ENCODE results near the gene ING3.

ING3 gene

GRCh38 chr7:120995654-120996053 lies 45.1 kb downstream of the ING3 start:
- Histone ChIP-seq H3K27ac (ENCODE audit: low read length) (no peak overlapping the region), H3K9me3 (ENCODE audit: control insufficient read depth in 2 of 2, low read length in 2 of 2) (no peaks in the 10 kb centered on the region), H3K4me1 (ENCODE audit: control insufficient read depth, insufficient read depth, low read length) (peaks cover 7% of the 10 kb centered on the region)

GRCh38 chr7:120996333-120996987 lies 45.9 kb downstream of the ING3 start:
- peaks cover 10% of the 10 kb centered on the region for H3K4me1 ChIP-seq (ENCODE audit: control insufficient read depth, insufficient read depth, low read length)
- peak overlapping the region; percentile 42 for H3K27ac ChIP-seq (ENCODE audit: low read length)
- no peaks in the 10 kb centered on the region for H3K9me3 ChIP-seq (ENCODE audit: control insufficient read depth in 2 of 2, low read length in 2 of 2)
- no peaks in the 10 kb centered on the region for H3K27me3 ChIP-seq (ENCODE audit: control insufficient read depth in 1 of 2, insufficient read depth in 2 of 2, low read length in 2 of 2)
- H3K4me3 ChIP-seq (ENCODE audit: low read length in 2 of 2), result no peak overlapping the region
- peak overlapping the region in 1 of 2 donors; percentile 6 for H3K9ac ChIP-seq (ENCODE audit: low read length in 2 of 2)
- no peaks in the 10 kb centered on the region for H3K36me3 ChIP-seq (ENCODE audit: control insufficient read depth in 2 of 2, insufficient read depth in 2 of 2, low read length in 2 of 2)

More at GRCh38 chr7:120995654-120996053, 45.1 kb downstream of the ING3 start:
- no peak overlapping the region for H3K9ac ChIP-seq (ENCODE audit: low read length in 2 of 2)
- no peaks in the 10 kb centered on the region for H3K27me3 ChIP-seq (ENCODE audit: control insufficient read depth in 1 of 2, insufficient read depth in 2 of 2, low read length in 2 of 2)
- no peaks in the 10 kb centered on the region for H3K36me3 ChIP-seq (ENCODE audit: control insufficient read depth in 2 of 2, insufficient read depth in 2 of 2, low read length in 2 of 2)
- no peak overlapping the region for H3K4me3 ChIP-seq (ENCODE audit: low read length in 2 of 2)

DNA sequence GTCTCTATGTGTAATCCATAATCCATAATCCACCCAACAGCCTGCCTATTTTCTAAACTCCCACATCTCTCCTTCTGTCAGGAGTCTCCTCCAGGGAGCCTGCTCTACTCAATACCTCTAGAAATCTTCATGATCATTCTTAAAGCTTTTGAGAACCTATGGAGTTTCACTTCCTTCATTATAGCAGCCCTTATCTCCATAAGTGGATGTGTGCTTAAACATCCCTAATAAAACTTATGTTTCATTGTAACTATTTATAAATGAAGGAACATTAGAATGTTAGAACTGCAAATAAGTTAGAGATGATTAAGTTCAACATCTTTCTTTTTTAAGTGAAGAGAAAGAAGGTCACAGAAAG lies 46.4 kb downstream of the ING3 start:
- Histone ChIP-seq H3K4me1 (ENCODE audit: control insufficient read depth, insufficient read depth, low read length) (peaks cover 10% of the 10 kb centered on the region), H3K27me3 (ENCODE audit: control insufficient read depth in 1 of 2, insufficient read depth in 2 of 2, low read length in 2 of 2) (no peaks in the 10 kb centered on the region), H3K27ac (ENCODE audit: low read length) (peak overlapping the region; percentile 42), H3K9ac (ENCODE audit: low read length in 2 of 2) (peak overlapping the region in 1 of 2 donors; percentile 6), H3K36me3 (ENCODE audit: control insufficient read depth in 2 of 2, insufficient read depth in 2 of 2, low read length in 2 of 2) (no peaks in the 10 kb centered on the region), H3K4me3 (ENCODE audit: low read length in 2 of 2) (no peak overlapping the region), H3K9me3 (ENCODE audit: control insufficient read depth in 2 of 2, low read length in 2 of 2) (no peaks in the 10 kb centered on the region)

DNA sequence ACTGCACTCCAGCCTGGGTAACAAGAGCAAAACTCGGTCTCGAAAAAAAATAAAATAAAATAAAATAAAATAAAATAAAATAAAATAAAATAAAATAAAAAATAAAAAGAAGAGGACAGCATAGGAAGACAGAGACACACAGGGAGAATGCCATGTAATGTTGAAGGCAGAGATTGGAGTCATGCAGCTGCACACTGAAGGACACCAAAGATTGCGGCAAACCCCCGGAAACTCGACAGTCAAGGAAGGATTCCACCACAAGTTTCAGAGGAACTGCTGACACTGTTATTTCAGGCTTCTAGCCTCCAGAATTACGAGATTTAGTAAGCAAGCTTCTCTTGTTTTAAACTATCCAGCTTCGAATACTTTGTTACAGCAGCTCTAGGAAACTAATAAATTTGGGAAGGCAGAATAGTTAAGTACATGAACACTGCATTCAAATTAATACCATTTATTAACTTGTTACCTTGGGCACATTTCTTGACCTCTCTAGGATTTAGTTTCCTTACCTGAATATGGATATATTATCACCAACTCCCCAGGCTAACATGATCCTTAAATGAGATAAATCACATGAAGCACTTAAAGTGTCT lies 47.4 kb downstream of the ING3 start:
- Histone ChIP-seq H3K27me3 (ENCODE audit: control insufficient read depth in 1 of 2, insufficient read depth in 2 of 2, low read length in 2 of 2) (no peaks in the 10 kb centered on the region), H3K9me3 (ENCODE audit: control insufficient read depth in 2 of 2, low read length in 2 of 2) (no peaks in the 10 kb centered on the region), H3K4me3 (ENCODE audit: low read length in 2 of 2) (no peak overlapping the region), H3K4me1 (ENCODE audit: control insufficient read depth, insufficient read depth, low read length) (peaks cover 10% of the 10 kb centered on the region), H3K27ac (ENCODE audit: low read length) (no peak overlapping the region), H3K9ac (ENCODE audit: low read length in 2 of 2) (no peak overlapping the region), H3K36me3 (ENCODE audit: control insufficient read depth in 2 of 2, insufficient read depth in 2 of 2, low read length in 2 of 2) (no peaks in the 10 kb centered on the region)

DNA sequence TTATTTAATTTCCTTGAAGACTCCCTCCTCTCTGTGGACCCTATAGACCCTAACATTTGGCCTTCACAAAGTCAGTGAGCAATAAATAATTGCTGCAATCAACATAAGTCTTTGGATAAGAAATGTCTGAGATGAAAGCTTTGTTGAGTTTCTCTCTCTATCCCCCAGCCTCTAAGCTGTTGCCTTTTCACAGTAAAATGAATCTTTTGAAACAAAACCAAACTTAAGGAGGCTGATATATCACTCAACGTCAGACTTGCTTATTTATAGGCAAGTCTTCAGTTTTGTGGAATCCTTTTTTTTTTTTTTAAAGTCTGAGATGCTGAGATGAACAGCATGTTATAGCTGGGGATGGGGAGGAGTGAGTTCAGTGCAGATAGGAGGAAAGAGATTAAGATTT lies 47.9 kb downstream of the ING3 start:
- no peaks in the 10 kb centered on the region for H3K27me3 ChIP-seq (ENCODE audit: control insufficient read depth in 1 of 2, insufficient read depth in 2 of 2, low read length in 2 of 2)
- H3K36me3 ChIP-seq (ENCODE audit: control insufficient read depth in 2 of 2, insufficient read depth in 2 of 2, low read length in 2 of 2), result no peaks in the 10 kb centered on the region
- H3K9ac ChIP-seq (ENCODE audit: low read length in 2 of 2), result no peak overlapping the region
- H3K27ac ChIP-seq (ENCODE audit: low read length), result peak overlapping the region; percentile 0
- peak overlapping the region in 1 of 2 donors; percentile 18 for H3K4me3 ChIP-seq (ENCODE audit: low read length in 2 of 2)
- peaks cover 11% of the 10 kb centered on the region for H3K4me1 ChIP-seq (ENCODE audit: control insufficient read depth, insufficient read depth, low read length)
- no peaks in the 10 kb centered on the region for H3K9me3 ChIP-seq (ENCODE audit: control insufficient read depth in 2 of 2, low read length in 2 of 2)

DNA sequence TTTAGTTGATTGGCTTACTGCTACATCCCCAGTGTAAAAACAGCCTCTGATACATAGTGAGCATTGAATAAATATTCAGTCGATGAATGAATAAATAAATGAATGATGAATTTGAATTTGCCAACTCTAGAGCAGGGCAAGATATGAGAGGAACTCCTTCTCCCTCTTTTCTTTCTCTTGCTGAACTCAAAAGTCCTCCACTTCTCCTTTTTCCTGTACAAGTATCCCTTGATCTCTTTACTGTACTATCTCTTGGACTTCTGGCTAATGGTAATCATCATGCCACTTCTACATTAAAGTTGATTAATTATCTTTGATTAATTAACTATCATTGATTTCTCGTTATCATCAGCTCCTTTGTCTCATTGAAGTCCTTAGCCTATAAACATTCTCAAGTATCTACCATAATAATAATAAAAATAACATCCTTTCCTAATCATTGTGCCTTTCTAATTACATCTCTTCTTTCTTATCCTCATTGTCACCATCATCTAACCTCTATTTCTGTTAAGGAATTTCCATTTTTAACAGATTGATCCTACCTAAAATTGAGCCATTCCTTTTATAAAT lies 48.5 kb downstream of the ING3 start:
- Histone ChIP-seq H3K9me3 (ENCODE audit: control insufficient read depth in 2 of 2, low read length in 2 of 2) (no peaks in the 10 kb centered on the region), H3K27me3 (ENCODE audit: control insufficient read depth in 1 of 2, insufficient read depth in 2 of 2, low read length in 2 of 2) (no peaks in the 10 kb centered on the region), H3K4me1 (ENCODE audit: control insufficient read depth, insufficient read depth, low read length) (peaks cover 13% of the 10 kb centered on the region), H3K27ac (ENCODE audit: low read length) (peak overlapping the region; percentile 0), H3K4me3 (ENCODE audit: low read length in 2 of 2) (peak overlapping the region in 1 of 2 donors; percentile 18), H3K9ac (ENCODE audit: low read length in 2 of 2) (peak overlapping the region in 1 of 2 donors; percentile 61), H3K36me3 (ENCODE audit: control insufficient read depth in 2 of 2, insufficient read depth in 2 of 2, low read length in 2 of 2) (no peaks in the 10 kb centered on the region)

GRCh38 chr7:121000081-121000983 lies 49.8 kb downstream of the ING3 start:
- no peaks in the 10 kb centered on the region for H3K36me3 ChIP-seq (ENCODE audit: control insufficient read depth in 2 of 2, insufficient read depth in 2 of 2, low read length in 2 of 2)
- peaks cover 16% of the 10 kb centered on the region for H3K4me1 ChIP-seq (ENCODE audit: control insufficient read depth, insufficient read depth, low read length)
- H3K27me3 ChIP-seq (ENCODE audit: control insufficient read depth in 1 of 2, insufficient read depth in 2 of 2, low read length in 2 of 2), result no peaks in the 10 kb centered on the region
- H3K27ac ChIP-seq (ENCODE audit: low read length), result peak overlapping the region; percentile 61
- peak overlapping the region; percentile 3 to 30 for H3K4me3 ChIP-seq (ENCODE audit: low read length in 2 of 2)
- H3K9me3 ChIP-seq (ENCODE audit: control insufficient read depth in 2 of 2, low read length in 2 of 2), result no peaks in the 10 kb centered on the region
- peak overlapping the region; percentile 43 to 61 for H3K9ac ChIP-seq (ENCODE audit: low read length in 2 of 2)

DNA sequence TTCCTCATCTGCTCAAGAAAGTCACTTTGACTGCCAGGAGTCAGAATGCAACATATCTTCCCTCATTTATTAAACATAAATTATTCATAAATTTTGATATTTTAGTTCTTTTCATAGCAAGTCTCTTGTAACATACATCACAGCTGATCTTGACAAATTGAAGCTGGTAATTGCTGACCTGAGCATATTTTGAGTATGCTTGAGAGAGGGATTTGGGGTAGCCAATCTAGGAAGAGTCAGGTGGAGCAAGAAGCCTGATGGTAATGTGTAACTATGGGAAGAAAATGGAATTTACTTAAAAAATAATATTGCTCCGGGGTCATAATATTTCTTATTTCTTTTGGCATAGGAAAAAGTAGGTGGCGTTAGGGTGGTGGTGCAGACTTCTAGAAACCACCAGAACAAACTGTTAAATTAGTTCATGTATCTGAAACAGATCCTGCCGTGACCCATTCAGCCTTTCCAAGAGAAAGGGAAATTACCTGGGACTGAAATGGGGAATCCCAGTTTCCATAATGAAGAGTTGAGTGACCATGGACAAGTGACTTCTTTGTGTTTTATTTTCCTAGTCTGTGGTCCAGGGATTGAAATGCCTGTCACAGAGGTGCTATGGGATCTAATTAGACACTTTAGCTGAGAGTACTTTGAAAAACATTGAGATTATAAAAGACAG lies 50.8 kb downstream of the ING3 start:
- peak overlapping the region; percentile 61 for H3K27ac ChIP-seq (ENCODE audit: low read length)
- H3K9ac ChIP-seq (ENCODE audit: low read length in 2 of 2), result no peak overlapping the region
- no peaks in the 10 kb centered on the region for H3K36me3 ChIP-seq (ENCODE audit: control insufficient read depth in 2 of 2, insufficient read depth in 2 of 2, low read length in 2 of 2)
- no peak overlapping the region for H3K4me3 ChIP-seq (ENCODE audit: low read length in 2 of 2)
- peaks cover 16% of the 10 kb centered on the region for H3K4me1 ChIP-seq (ENCODE audit: control insufficient read depth, insufficient read depth, low read length)
- H3K27me3 ChIP-seq (ENCODE audit: control insufficient read depth in 1 of 2, insufficient read depth in 2 of 2, low read length in 2 of 2), result no peaks in the 10 kb centered on the region
- no peaks in the 10 kb centered on the region for H3K9me3 ChIP-seq (ENCODE audit: control insufficient read depth in 2 of 2, low read length in 2 of 2)

GRCh38 chr7:121002048-121002756 lies 51.6 kb downstream of the ING3 start:
- Histone ChIP-seq H3K27me3 (ENCODE audit: control insufficient read depth in 1 of 2, insufficient read depth in 2 of 2, low read length in 2 of 2) (no peaks in the 10 kb centered on the region), H3K27ac (ENCODE audit: low read length) (peak overlapping the region; percentile 25), H3K36me3 (ENCODE audit: control insufficient read depth in 2 of 2, insufficient read depth in 2 of 2, low read length in 2 of 2) (no peaks in the 10 kb centered on the region), H3K4me1 (ENCODE audit: control insufficient read depth, insufficient read depth, low read length) (peaks cover 23% of the 10 kb centered on the region), H3K4me3 (ENCODE audit: low read length in 2 of 2) (no peak overlapping the region), H3K9ac (ENCODE audit: low read length in 2 of 2) (peak overlapping the region in 1 of 2 donors; percentile 8), H3K9me3 (ENCODE audit: control insufficient read depth in 2 of 2, low read length in 2 of 2) (no peaks in the 10 kb centered on the region)

Data from stomach smooth muscle (tissue), 2 donors.